A549 (cell line): Measurements from ENCODE around the gene ZFP36L1.

ENCODE experiments used
- EP300 ChIP-seq, 2 experiments: fragments of >200 bp; sonication (Bioruptor Twin); formaldehyde crosslinking; IDR thresholded peaks; 2 replicates in 1 of 2; 3 replicates in 1 of 2; pipeline ENCODE4 v1.6.1; 2016 to 2017
- RAD21 ChIP-seq, 2 experiments: fragments of >200 bp in 1 of 2; sonication (Bioruptor Twin) in 1 of 2; formaldehyde crosslinking in 1 of 2; IDR thresholded peaks in 1 of 2; conservative IDR thresholded peaks in 1 of 2; 2 replicates in 1 of 2; 3 replicates in 1 of 2; pipeline ENCODE4 v1.6.1; 2012 to 2018; ENCODE audit warnings: inconsistent platforms in 1 of 2
- TF ChIP-seq, protein P1 (sequence below): fragments of >200 bp; sonication (Bioruptor Twin); formaldehyde crosslinking; IDR thresholded peaks from 3 replicates; pipeline ENCODE4 v1.5.1; 2016
- TF ChIP-seq, protein P2 (sequence below): fragments of 200-600 bp; sonication (generic); IDR thresholded peaks from 2 replicates; pipeline ENCODE4 v1.6.1; 2016; ENCODE audit warnings: antibody characterized with exemption, mild to moderate bottlenecking, moderate library complexity

DNA sequence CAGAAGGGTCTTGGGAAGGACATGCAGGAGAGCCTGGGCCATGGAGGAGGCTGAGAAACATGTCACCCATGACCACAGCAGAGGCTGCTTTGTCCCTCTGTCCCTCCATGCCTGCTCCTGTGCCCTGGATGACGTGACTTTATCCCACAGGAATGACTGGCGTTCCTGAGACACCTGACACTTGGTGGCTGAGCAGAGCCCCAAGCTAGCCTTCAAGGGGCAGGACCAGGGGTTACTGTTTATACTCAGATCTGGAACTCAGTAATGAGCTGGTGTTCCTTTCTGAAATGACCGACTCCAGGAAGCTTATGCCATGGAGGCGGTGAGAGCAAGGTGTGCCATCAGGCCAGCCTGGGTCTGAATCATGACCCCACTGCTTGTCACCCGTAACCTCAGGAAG, 44.2 kb downstream of the ZFP36L1 start:
- TF ChIP-seq EP300 (IDR thresholded peaks at IDR 0.05) (no peak), RAD21 (conservative IDR thresholded peaks at IDR 0.05 in 1 of 2, IDR thresholded peaks at IDR 0.05 in 1 of 2) (no peak)
- TF ChIP-seq, protein P1, sequence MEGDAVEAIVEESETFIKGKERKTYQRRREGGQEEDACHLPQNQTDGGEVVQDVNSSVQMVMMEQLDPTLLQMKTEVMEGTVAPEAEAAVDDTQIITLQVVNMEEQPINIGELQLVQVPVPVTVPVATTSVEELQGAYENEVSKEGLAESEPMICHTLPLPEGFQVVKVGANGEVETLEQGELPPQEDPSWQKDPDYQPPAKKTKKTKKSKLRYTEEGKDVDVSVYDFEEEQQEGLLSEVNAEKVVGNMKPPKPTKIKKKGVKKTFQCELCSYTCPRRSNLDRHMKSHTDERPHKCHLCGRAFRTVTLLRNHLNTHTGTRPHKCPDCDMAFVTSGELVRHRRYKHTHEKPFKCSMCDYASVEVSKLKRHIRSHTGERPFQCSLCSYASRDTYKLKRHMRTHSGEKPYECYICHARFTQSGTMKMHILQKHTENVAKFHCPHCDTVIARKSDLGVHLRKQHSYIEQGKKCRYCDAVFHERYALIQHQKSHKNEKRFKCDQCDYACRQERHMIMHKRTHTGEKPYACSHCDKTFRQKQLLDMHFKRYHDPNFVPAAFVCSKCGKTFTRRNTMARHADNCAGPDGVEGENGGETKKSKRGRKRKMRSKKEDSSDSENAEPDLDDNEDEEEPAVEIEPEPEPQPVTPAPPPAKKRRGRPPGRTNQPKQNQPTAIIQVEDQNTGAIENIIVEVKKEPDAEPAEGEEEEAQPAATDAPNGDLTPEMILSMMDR: no peak
- TF ChIP-seq, protein P2, sequence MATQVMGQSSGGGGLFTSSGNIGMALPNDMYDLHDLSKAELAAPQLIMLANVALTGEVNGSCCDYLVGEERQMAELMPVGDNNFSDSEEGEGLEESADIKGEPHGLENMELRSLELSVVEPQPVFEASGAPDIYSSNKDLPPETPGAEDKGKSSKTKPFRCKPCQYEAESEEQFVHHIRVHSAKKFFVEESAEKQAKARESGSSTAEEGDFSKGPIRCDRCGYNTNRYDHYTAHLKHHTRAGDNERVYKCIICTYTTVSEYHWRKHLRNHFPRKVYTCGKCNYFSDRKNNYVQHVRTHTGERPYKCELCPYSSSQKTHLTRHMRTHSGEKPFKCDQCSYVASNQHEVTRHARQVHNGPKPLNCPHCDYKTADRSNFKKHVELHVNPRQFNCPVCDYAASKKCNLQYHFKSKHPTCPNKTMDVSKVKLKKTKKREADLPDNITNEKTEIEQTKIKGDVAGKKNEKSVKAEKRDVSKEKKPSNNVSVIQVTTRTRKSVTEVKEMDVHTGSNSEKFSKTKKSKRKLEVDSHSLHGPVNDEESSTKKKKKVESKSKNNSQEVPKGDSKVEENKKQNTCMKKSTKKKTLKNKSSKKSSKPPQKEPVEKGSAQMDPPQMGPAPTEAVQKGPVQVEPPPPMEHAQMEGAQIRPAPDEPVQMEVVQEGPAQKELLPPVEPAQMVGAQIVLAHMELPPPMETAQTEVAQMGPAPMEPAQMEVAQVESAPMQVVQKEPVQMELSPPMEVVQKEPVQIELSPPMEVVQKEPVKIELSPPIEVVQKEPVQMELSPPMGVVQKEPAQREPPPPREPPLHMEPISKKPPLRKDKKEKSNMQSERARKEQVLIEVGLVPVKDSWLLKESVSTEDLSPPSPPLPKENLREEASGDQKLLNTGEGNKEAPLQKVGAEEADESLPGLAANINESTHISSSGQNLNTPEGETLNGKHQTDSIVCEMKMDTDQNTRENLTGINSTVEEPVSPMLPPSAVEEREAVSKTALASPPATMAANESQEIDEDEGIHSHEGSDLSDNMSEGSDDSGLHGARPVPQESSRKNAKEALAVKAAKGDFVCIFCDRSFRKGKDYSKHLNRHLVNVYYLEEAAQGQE: no peak
